Calu3 (cell line): ENCODE measurements around the gene OR2K2. TPM values are rescaled to one million over a fixed set of nuclear protein-coding genes. Genes with fewer than 3 reads are reported as not detected.
"Not testable (repeated sequence)": the region's sequence is repeated elsewhere in the genome, so short reads cannot be mapped to it uniquely, and the experiment has no call there.

Experiments
- BruUV-seq: library from RNA; stranded (reverse); fragments of 400-500 nt; replicated peaks from 2 replicates; lab custom pipeline; 2021; lab: Mats Ljungman, UMichigan
- CTCF ChIA-PET: fragments of 300-600 bp; sonication (Branson Sonifier 250); formaldehyde crosslinking; loops from one replicate; lab custom pipeline; 2022; ENCODE audit warnings: antibody characterized with exemption; lab: Charles Lee
- DNase-seq: peaks from one replicate; pipeline ENCODE4 v3.0.0; 2022
- H3K27ac Mint-ChIP-seq: one replicate; pipeline ENCODE4 v1.8.0; 2022; ENCODE audit warnings: mixed read lengths; ENCODE audit not compliant: unreplicated experiment
- H3K27me3 Mint-ChIP-seq: one replicate; pipeline ENCODE4 v1.8.0; 2022; ENCODE audit warnings: mixed read lengths; ENCODE audit not compliant: unreplicated experiment
- H3K36me3 Mint-ChIP-seq: one replicate; pipeline ENCODE4 v1.8.0; 2022; ENCODE audit warnings: mild to moderate bottlenecking, moderate library complexity, mixed read lengths; ENCODE audit not compliant: insufficient read depth, unreplicated experiment
- H3K4me1 Mint-ChIP-seq: one replicate; pipeline ENCODE4 v1.8.0; 2022; ENCODE audit warnings: mild to moderate bottlenecking, low read depth, mixed read lengths; ENCODE audit not compliant: unreplicated experiment
- H3K4me3 Mint-ChIP-seq: one replicate; pipeline ENCODE4 v1.8.0; 2022; ENCODE audit warnings: mild to moderate bottlenecking, low read depth, moderate library complexity, mixed read lengths; ENCODE audit not compliant: unreplicated experiment
- H3K9me3 Mint-ChIP-seq: one replicate; pipeline ENCODE4 v1.8.0; 2022; ENCODE audit warnings: low read depth, mixed read lengths; ENCODE audit not compliant: unreplicated experiment
- CTCF ChIP-seq: fragments of 200-600 bp; IDR thresholded peaks from one replicate; pipeline ENCODE4 v1.8.0; 2022; ENCODE audit warnings: antibody characterized with exemption; ENCODE audit not compliant: unreplicated experiment
- intact Hi-C: fragments of 100-400 bp; cut with micrococcal nuclease; formaldehyde crosslinking; loops from one replicate; pipeline ENCODE4 v1.10.0; 2022; ENCODE audit not compliant: unreplicated experiment
- total RNA-seq: library from RNA; stranded (reverse); gene quantifications from 2 replicates; pipeline ENCODE4 v1.2.3, GENCODE V29; 2022

The OR2K2 gene
- total RNA-seq, 1 experiment from 2014 or later: not detected

- intact Hi-C loops: no loop called here
- H3K27ac Mint-ChIP-seq: no peak overlapping the region
- BruUV-seq: no TSS peak
- TF ChIP-seq CTCF: no peak
- no peaks in the 10 kb centered on the region for H3K4me1 Mint-ChIP-seq
- DNase-seq: no peak
- no peaks in the 10 kb centered on the region for H3K9me3 Mint-ChIP-seq
- no peaks in the 10 kb centered on the region for H3K27me3 Mint-ChIP-seq
- H3K36me3 Mint-ChIP-seq: no peaks in the 10 kb centered on the region
- CTCF ChIA-PET: no interaction called here
- no peak overlapping the region for H3K4me3 Mint-ChIP-seq
Measured at GRCh38 chr9:111282845-111283244, 47.2 kb downstream of the OR2K2 start.

GRCh38 chr9:111280795-111281194 lies 49.2 kb downstream of the OR2K2 start:
- H3K27ac Mint-ChIP-seq, H3K27me3 Mint-ChIP-seq, H3K36me3 Mint-ChIP-seq, BruUV-seq, H3K9me3 Mint-ChIP-seq, CTCF ChIA-PET, intact Hi-C loops, H3K4me1 Mint-ChIP-seq, H3K4me3 Mint-ChIP-seq, DNase-seq: not testable (repeated sequence)

Other genes starting within 250 kb of the OR2K2 start
- gene ECPAS, start 154.2 kb upstream of the OR2K2 start, total RNA-seq: 47.8 and 57.8 TPM in 2 replicates
- gene ZNF483, start 195.0 kb upstream of the OR2K2 start, total RNA-seq: not detected in 2 replicates